Liver (tissue), 9 donors: ENCODE results near the gene ATP1A3. TPM values are rescaled to one million over a fixed set of nuclear protein-coding genes. Genes with fewer than 3 reads are reported as not detected.

Source experiments
- DNase-seq: peaks from one replicate; pipeline ENCODE4 v3.0.0-alpha.2; 2017; ENCODE audit warnings: low spot score
- H3K27ac ChIP-seq, 2 donors: one replicate each; pipeline ENCODE4 v1.7.0; 2013; ENCODE audit warnings: inconsistent platforms in 2 of 2, low read length in 2 of 2, control low read depth in 1 of 2, low read depth in 1 of 2, mild to moderate bottlenecking in 1 of 2
- H3K27me3 ChIP-seq, 4 donors: one replicate each; pipeline versions ENCODE4 v1.6.1 to v1.7.0; 2013; ENCODE audit warnings: low read length in 3 of 4, inconsistent platforms in 1 of 4, mild to moderate bottlenecking in 1 of 4, moderate library complexity in 1 of 4; ENCODE audit not compliant: control insufficient read depth in 4 of 4, insufficient read depth in 4 of 4
- H3K36me3 ChIP-seq, 4 donors: one replicate each; pipeline versions ENCODE4 v1.6.1 to v1.7.0; 2013; ENCODE audit warnings: low read length in 3 of 4, mild to moderate bottlenecking in 3 of 4, low read depth in 1 of 4, moderate library complexity in 1 of 4; ENCODE audit not compliant: control insufficient read depth in 4 of 4, insufficient read depth in 3 of 4
- H3K4me1 ChIP-seq, 4 donors: one replicate each; pipeline versions ENCODE4 v1.6.1 to v1.7.0; 2013; ENCODE audit warnings: low read length in 3 of 4, mild to moderate bottlenecking in 3 of 4, moderate library complexity in 1 of 4; ENCODE audit not compliant: control insufficient read depth in 4 of 4, insufficient read depth in 4 of 4
- H3K4me3 ChIP-seq, 3 donors: one replicate each; pipeline versions ENCODE4 v1.6.1 to v1.7.0; 2013; ENCODE audit warnings: low read length in 3 of 3, control low read depth in 1 of 3, low read depth in 1 of 3, mild to moderate bottlenecking in 1 of 3
- H3K9ac ChIP-seq, 2 donors: one replicate each; pipeline ENCODE4 v1.7.0; 2013; ENCODE audit warnings: low read length in 2 of 2, mild to moderate bottlenecking in 2 of 2, moderate library complexity in 2 of 2, control low read depth in 1 of 2, low read depth in 1 of 2
- H3K9me3 ChIP-seq, 4 donors: one replicate each; pipeline versions ENCODE4 v1.6.1 to v1.7.0; 2013; ENCODE audit warnings: low read length in 3 of 4; ENCODE audit not compliant: control insufficient read depth in 4 of 4
- EGR1 ChIP-seq, 2 donors: IDR thresholded peaks; 2 replicates each; pipeline ENCODE4 v1.6.1; 2016 to 2018; ENCODE audit warnings: antibody characterized with exemption in 2 of 2, low read depth in 2 of 2
- FOXA1 ChIP-seq: IDR thresholded peaks from 2 replicates; pipeline ENCODE4 v1.6.1; 2016; ENCODE audit warnings: antibody characterized with exemption
- FOXA2 ChIP-seq: IDR thresholded peaks from 2 replicates; pipeline ENCODE4 v1.6.1; 2016; ENCODE audit warnings: antibody characterized with exemption
- GABPA ChIP-seq, 2 donors: IDR thresholded peaks in 1 of 2; conservative IDR thresholded peaks in 1 of 2; 2 replicates each; pipeline ENCODE4 v1.6.1; 2016; ENCODE audit warnings: antibody characterized with exemption in 2 of 2, mild to moderate bottlenecking in 1 of 2, moderate library complexity in 1 of 2
- HNF4A ChIP-seq, 2 donors: conservative IDR thresholded peaks; 2 replicates each; pipeline ENCODE4 v1.6.1; 2016; ENCODE audit warnings: antibody characterized with exemption in 2 of 2, mild to moderate bottlenecking in 2 of 2
- HNF4G ChIP-seq: IDR thresholded peaks from 2 replicates; pipeline ENCODE4 v1.6.1; 2016; ENCODE audit warnings: antibody characterized with exemption
- JUND ChIP-seq, 2 donors: IDR thresholded peaks; 2 replicates each; pipeline ENCODE4 v1.6.1; 2016; ENCODE audit warnings: antibody characterized with exemption in 2 of 2
- MAX ChIP-seq: IDR thresholded peaks from 2 replicates; pipeline ENCODE4 v1.6.1; 2016; ENCODE audit warnings: antibody characterized with exemption
- NR2F2 ChIP-seq: IDR thresholded peaks from 2 replicates; pipeline ENCODE4 v1.6.1; 2016; ENCODE audit warnings: antibody characterized with exemption
- RAD21 ChIP-seq, 2 donors: IDR thresholded peaks; 2 replicates each; pipeline ENCODE4 v1.6.1; 2016; ENCODE audit warnings: antibody characterized with exemption in 2 of 2, mild to moderate bottlenecking in 2 of 2
- RXRA ChIP-seq, 2 donors: IDR thresholded peaks; 2 replicates each; pipeline ENCODE4 v1.6.1; 2017 to 2018; ENCODE audit warnings: antibody characterized with exemption in 2 of 2, mild to moderate bottlenecking in 1 of 2
- SP1 ChIP-seq: IDR thresholded peaks from 2 replicates; pipeline ENCODE4 v1.6.1; 2018; ENCODE audit warnings: antibody characterized with exemption, mild to moderate bottlenecking
- TAF1 ChIP-seq: conservative IDR thresholded peaks from 2 replicates; pipeline ENCODE4 v1.6.1; 2016; ENCODE audit warnings: antibody characterized with exemption, mild to moderate bottlenecking
- YY1 ChIP-seq: IDR thresholded peaks from 2 replicates; pipeline ENCODE4 v1.6.1; 2016; ENCODE audit warnings: antibody characterized with exemption, mild to moderate bottlenecking
- WGBS: extraction: QIAGEN DNeasy Blood & Tissue Kit; methylation state at CpG from one replicate; pipeline ENCODE4 v1.1.7; 2013; 5-methylcytosine and 5-hydroxymethylcytosine counted together
- polyA plus RNA-seq, 2 donors: library from polyadenylated mRNA; stranded (reverse) in 1 of 2; unstranded in 1 of 2; fragments of 200-250 nt in 1 of 2; fragments of >200 nt in 1 of 2; fragmentation: Nextera tagmentation in 1 of 2; extraction: Ambion mirVana in 1 of 2; gene quantifications; one replicate each; pipeline versions ENCODE4 v1.2.1 to v1.2.3, GENCODE V29; 2013 to 2015
- total RNA-seq, 2 donors: library from RNA; depleted of rRNA; stranded (reverse); fragments of >200 nt; gene quantifications; one replicate each; pipeline ENCODE4 v1.2.3, GENCODE V29; 2014
- TF ChIP-seq, protein P1 (sequence below): IDR thresholded peaks from 2 replicates; pipeline ENCODE4 v1.6.1; 2016; ENCODE audit warnings: antibody characterized with exemption
- TF ChIP-seq, protein P2 (sequence below): fragments of 150-350 bp; IDR thresholded peaks from 2 replicates; pipeline ENCODE4 v1.5.1; 2017; ENCODE audit warnings: improper control_type of control experiment, low read depth, low read length; ENCODE audit not compliant: missing input control
- TF ChIP-seq, protein P3 (sequence below): IDR thresholded peaks from 2 replicates; pipeline ENCODE4 v1.6.1; 2016; ENCODE audit warnings: antibody characterized with exemption, mild to moderate bottlenecking
- TF ChIP-seq, protein P4 (sequence below): IDR thresholded peaks from 2 replicates; pipeline ENCODE4 v1.6.1; 2016; ENCODE audit warnings: antibody characterized with exemption
- donor health status: healthy.
- donor health status: healthy.
- donor health status: healthy.
- donor health status: healthy.
- donor health status: healthy.

Gene ATP1A3
- total and polyA plus RNA-seq, 4 donors = 0.05 to 0.09 (median 0.08) TPM; not detected in 1

DNA sequence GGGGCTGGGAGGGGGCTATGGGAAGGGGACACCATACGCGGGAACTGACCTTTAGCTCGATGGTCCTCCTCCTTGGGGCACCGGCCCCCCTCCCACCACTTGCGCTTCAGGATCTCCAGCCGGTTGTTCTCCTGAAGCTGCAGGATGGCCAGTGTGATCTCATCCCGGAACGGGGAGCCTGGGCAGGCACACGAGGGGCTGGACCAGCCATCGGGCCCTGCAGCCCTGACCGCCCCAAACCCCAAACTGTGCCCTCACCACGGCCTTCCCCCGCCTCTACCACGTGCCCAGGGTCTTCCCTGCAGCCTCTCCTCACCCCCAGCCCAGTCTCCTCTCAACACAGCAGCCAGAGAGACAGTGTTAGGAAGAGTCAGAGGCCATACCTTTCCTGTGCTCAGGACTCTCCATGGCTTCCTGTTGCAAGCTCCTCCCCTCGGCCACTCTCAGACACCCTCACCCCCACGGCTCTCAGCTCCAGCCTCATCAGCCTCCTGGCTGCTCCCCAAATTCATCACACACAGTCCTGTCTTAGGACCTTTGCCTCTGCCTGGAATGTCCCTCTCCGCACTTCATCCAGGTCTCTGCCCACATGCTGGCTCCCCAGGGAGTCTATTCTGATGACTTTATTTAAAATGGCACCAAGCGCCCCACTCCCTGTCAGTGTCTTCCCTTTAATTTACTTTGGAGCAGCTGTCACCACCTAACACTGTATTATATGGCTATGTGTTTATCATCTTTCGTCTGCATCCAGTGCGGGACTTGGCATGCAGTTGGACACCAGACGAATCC is 9.7 kb upstream of the ATP1A3 start:
- no peak for DNase-seq
- H3K4me3 ChIP-seq = no peak overlapping the region
- H3K27me3 ChIP-seq = peaks cover 5 to 19% (median 7%) of the 10 kb centered on the region in 4 donors
- H3K9me3 ChIP-seq = no peaks in the 10 kb centered on the region
- WGBS = 71% methylated on average over 21 of the region's 21 CpGs
- H3K9ac ChIP-seq = no peak overlapping the region
- H3K36me3 ChIP-seq = no peaks in the 10 kb centered on the region
- TF ChIP-seq HNF4A (conservative IDR thresholded peaks at IDR 0.05) (no peak), JUND (IDR thresholded peaks at IDR 0.05) (no peak), FOXA1 (no peak), YY1 (no peak), NR2F2 (no peak), RAD21 (IDR thresholded peaks at IDR 0.05) (no peak), GABPA (IDR thresholded peaks at IDR 0.05 in 1 of 2, conservative IDR thresholded peaks at IDR 0.05 in 1 of 2) (no peak), FOXA2 (no peak), HNF4G (no peak), TAF1 (no peak), EGR1 (IDR thresholded peaks at IDR 0.05; ENCODE audit: low read depth in 2 of 2) (no peak), MAX (no peak), RXRA (IDR thresholded peaks at IDR 0.05) (no peak)
- TF ChIP-seq, protein P1, sequence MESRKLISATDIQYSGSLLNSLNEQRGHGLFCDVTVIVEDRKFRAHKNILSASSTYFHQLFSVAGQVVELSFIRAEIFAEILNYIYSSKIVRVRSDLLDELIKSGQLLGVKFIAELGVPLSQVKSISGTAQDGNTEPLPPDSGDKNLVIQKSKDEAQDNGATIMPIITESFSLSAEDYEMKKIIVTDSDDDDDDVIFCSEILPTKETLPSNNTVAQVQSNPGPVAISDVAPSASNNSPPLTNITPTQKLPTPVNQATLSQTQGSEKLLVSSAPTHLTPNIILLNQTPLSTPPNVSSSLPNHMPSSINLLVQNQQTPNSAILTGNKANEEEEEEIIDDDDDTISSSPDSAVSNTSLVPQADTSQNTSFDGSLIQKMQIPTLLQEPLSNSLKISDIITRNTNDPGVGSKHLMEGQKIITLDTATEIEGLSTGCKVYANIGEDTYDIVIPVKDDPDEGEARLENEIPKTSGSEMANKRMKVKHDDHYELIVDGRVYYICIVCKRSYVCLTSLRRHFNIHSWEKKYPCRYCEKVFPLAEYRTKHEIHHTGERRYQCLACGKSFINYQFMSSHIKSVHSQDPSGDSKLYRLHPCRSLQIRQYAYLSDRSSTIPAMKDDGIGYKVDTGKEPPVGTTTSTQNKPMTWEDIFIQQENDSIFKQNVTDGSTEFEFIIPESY = no peak
- TF ChIP-seq, protein P2, sequence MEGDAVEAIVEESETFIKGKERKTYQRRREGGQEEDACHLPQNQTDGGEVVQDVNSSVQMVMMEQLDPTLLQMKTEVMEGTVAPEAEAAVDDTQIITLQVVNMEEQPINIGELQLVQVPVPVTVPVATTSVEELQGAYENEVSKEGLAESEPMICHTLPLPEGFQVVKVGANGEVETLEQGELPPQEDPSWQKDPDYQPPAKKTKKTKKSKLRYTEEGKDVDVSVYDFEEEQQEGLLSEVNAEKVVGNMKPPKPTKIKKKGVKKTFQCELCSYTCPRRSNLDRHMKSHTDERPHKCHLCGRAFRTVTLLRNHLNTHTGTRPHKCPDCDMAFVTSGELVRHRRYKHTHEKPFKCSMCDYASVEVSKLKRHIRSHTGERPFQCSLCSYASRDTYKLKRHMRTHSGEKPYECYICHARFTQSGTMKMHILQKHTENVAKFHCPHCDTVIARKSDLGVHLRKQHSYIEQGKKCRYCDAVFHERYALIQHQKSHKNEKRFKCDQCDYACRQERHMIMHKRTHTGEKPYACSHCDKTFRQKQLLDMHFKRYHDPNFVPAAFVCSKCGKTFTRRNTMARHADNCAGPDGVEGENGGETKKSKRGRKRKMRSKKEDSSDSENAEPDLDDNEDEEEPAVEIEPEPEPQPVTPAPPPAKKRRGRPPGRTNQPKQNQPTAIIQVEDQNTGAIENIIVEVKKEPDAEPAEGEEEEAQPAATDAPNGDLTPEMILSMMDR = no peak
- TF ChIP-seq, protein P3, sequence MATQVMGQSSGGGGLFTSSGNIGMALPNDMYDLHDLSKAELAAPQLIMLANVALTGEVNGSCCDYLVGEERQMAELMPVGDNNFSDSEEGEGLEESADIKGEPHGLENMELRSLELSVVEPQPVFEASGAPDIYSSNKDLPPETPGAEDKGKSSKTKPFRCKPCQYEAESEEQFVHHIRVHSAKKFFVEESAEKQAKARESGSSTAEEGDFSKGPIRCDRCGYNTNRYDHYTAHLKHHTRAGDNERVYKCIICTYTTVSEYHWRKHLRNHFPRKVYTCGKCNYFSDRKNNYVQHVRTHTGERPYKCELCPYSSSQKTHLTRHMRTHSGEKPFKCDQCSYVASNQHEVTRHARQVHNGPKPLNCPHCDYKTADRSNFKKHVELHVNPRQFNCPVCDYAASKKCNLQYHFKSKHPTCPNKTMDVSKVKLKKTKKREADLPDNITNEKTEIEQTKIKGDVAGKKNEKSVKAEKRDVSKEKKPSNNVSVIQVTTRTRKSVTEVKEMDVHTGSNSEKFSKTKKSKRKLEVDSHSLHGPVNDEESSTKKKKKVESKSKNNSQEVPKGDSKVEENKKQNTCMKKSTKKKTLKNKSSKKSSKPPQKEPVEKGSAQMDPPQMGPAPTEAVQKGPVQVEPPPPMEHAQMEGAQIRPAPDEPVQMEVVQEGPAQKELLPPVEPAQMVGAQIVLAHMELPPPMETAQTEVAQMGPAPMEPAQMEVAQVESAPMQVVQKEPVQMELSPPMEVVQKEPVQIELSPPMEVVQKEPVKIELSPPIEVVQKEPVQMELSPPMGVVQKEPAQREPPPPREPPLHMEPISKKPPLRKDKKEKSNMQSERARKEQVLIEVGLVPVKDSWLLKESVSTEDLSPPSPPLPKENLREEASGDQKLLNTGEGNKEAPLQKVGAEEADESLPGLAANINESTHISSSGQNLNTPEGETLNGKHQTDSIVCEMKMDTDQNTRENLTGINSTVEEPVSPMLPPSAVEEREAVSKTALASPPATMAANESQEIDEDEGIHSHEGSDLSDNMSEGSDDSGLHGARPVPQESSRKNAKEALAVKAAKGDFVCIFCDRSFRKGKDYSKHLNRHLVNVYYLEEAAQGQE = no peak
- no peaks in the 10 kb centered on the region for H3K4me1 ChIP-seq
- H3K27ac ChIP-seq = no peak overlapping the region

GRCh38 chr19:41999878-42000208 is 5.8 kb upstream of the ATP1A3 start:
- Histone ChIP-seq H3K9me3 (no peaks in the 10 kb centered on the region), H3K27ac (no peak overlapping the region), H3K27me3 (peaks cover 8 to 24% (median 10%) of the 10 kb centered on the region in 4 donors), H3K9ac (no peak overlapping the region), H3K4me1 (peaks cover 0 to 5% (median 0%) of the 10 kb centered on the region in 4 donors), H3K4me3 (no peak overlapping the region), H3K36me3 (no peaks in the 10 kb centered on the region)
- DNase-seq = no peak
- 61% methylated on average over 7 of the region's 7 CpGs for WGBS
- TF ChIP-seq EGR1 (IDR thresholded peaks at IDR 0.05; ENCODE audit: low read depth in 2 of 2) (no peak), HNF4A (conservative IDR thresholded peaks at IDR 0.05) (no peak), HNF4G (no peak), JUND (IDR thresholded peaks at IDR 0.05) (no peak), RAD21 (IDR thresholded peaks at IDR 0.05) (no peak), TAF1 (no peak), SP1 (no peak), MAX (no peak), FOXA2 (no peak), YY1 (no peak)
- TF ChIP-seq, protein P4, sequence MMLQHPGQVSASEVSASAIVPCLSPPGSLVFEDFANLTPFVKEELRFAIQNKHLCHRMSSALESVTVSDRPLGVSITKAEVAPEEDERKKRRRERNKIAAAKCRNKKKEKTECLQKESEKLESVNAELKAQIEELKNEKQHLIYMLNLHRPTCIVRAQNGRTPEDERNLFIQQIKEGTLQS = no peak
- TF ChIP-seq, protein P1 = no peak
- TF ChIP-seq, protein P2 = no peak
